ENCODE results near the gene MAP1S.
"Not testable (repeated sequence)": the region's sequence is repeated elsewhere in the genome, so short reads cannot be mapped to it uniquely, and the experiment has no call there.

- TF ChIP-seq CTCF (IDR thresholded peaks at IDR 0.05; ENCODE audit: poor library complexity, severe bottlenecking); POLR2AphosphoS5 (IDR thresholded peaks at IDR 0.05); RAD21 (conservative IDR thresholded peaks at IDR 0.05); REST (IDR thresholded peaks at IDR 0.05; ENCODE audit: borderline replicate concordance); TAF1 (IDR thresholded peaks at IDR 0.05; ENCODE audit: low read depth); EZH2 (IDR thresholded peaks at IDR 0.05; ENCODE audit: borderline replicate concordance, insufficient read depth, low read length, poor library complexity, severe bottlenecking): not testable (repeated sequence)
Observed at GRCh38 chr19:17783721-17784120, 64.4 kb downstream of the MAP1S start.
